Measurements from ENCODE around the gene ABLIM3.

GRCh38 chr5:149256451-149256850, 115.2 kb downstream of the ABLIM3 start:
- no peak for TF ChIP-seq CTCF (IDR thresholded peaks at IDR 0.05)
- no peak for TF ChIP-seq POLR2A (IDR thresholded peaks at IDR 0.05)
